ENCODE measurements around the gene CPA1. TPM values are rescaled to one million over a fixed set of nuclear protein-coding genes. Genes with fewer than 3 reads are reported as not detected.

The CPA1 gene
- total and polyA plus RNA-seq, 5 donors = 0.36 to 1.0 TPM; not detected in 3

GRCh38 chr7:130387628-130388403, 7.5 kb downstream of the CPA1 start:
- 77% methylated on average over 12 of the region's 12 CpGs for WGBS
- intact Hi-C loops (cut with DNase I) = no loop called here
- H3K27ac ChIP-seq (ENCODE audit: low read length) = no peak overlapping the region
- H3K27me3 ChIP-seq (ENCODE audit: control insufficient read depth, insufficient read depth) = no peaks in the 10 kb centered on the region
- H3K4me3 ChIP-seq (ENCODE audit: low read length) = no peak overlapping the region
- ATAC-seq = peak; percentile 28 to 62
- DNase-seq = no peak
- no peaks in the 10 kb centered on the region for H3K4me1 ChIP-seq (ENCODE audit: control insufficient read depth, insufficient read depth, low read length)
- H3K9me3 ChIP-seq (ENCODE audit: control insufficient read depth, low read length) = no peaks in the 10 kb centered on the region

- no peak overlapping the region for H3K27ac ChIP-seq (ENCODE audit: low read length)
- H3K9me3 ChIP-seq (ENCODE audit: control insufficient read depth, low read length) = no peaks in the 10 kb centered on the region
- 98% methylated on average over 2 of the region's 2 CpGs for WGBS
- H3K4me3 ChIP-seq (ENCODE audit: low read length) = no peak overlapping the region
- intact Hi-C loops (cut with DNase I) = no loop called here
- H3K27me3 ChIP-seq (ENCODE audit: control insufficient read depth, insufficient read depth) = no peaks in the 10 kb centered on the region
- ATAC-seq = no peak
- peaks cover 3% of the 10 kb centered on the region for H3K4me1 ChIP-seq (ENCODE audit: control insufficient read depth, insufficient read depth, low read length)
- DNase-seq = no peak
Observed at GRCh38 chr7:130388671-130389070, 8.4 kb downstream of the CPA1 start.

GRCh38 chr7:130390486-130390885, 10.2 kb downstream of the CPA1 start:
- H3K27ac ChIP-seq (ENCODE audit: low read length) = no peak overlapping the region
- no peaks in the 10 kb centered on the region for H3K27me3 ChIP-seq (ENCODE audit: control insufficient read depth, insufficient read depth)
- ATAC-seq = no peak
- no peaks in the 10 kb centered on the region for H3K9me3 ChIP-seq (ENCODE audit: control insufficient read depth, low read length)
- DNase-seq = no peak
- H3K4me3 ChIP-seq (ENCODE audit: low read length) = no peak overlapping the region
- WGBS = 97% methylated on average over 1 of the region's 1 CpG
- peaks cover 3% of the 10 kb centered on the region for H3K4me1 ChIP-seq (ENCODE audit: control insufficient read depth, insufficient read depth, low read length)
- intact Hi-C loops (cut with DNase I) = no loop called here

- 47% methylated on average over 5 of the region's 5 CpGs for WGBS
- H3K4me3 ChIP-seq (ENCODE audit: low read length) = no peak overlapping the region
- peaks cover 3% of the 10 kb centered on the region for H3K4me1 ChIP-seq (ENCODE audit: control insufficient read depth, insufficient read depth, low read length)
- no peak overlapping the region for H3K27ac ChIP-seq (ENCODE audit: low read length)
- H3K27me3 ChIP-seq (ENCODE audit: control insufficient read depth, insufficient read depth) = no peaks in the 10 kb centered on the region
- DNase-seq = no peak
- intact Hi-C loops (cut with DNase I) = no loop called here
- H3K9me3 ChIP-seq (ENCODE audit: control insufficient read depth, low read length) = no peaks in the 10 kb centered on the region
- ATAC-seq = peak; percentile 50 to 64
Observed at GRCh38 chr7:130393101-130393561, 12.8 kb downstream of the CPA1 start.

- Histone ChIP-seq H3K27me3 (ENCODE audit: control insufficient read depth, insufficient read depth) (no peaks in the 10 kb centered on the region), H3K9me3 (ENCODE audit: control insufficient read depth, low read length) (no peaks in the 10 kb centered on the region), H3K4me1 (ENCODE audit: control insufficient read depth, insufficient read depth, low read length) (peaks cover 3% of the 10 kb centered on the region), H3K27ac (ENCODE audit: low read length) (no peak overlapping the region), H3K4me3 (ENCODE audit: low read length) (no peak overlapping the region)
- 74% methylated on average over 10 of the region's 10 CpGs for WGBS
- DNase-seq (no peak), ATAC-seq (no peak)
- intact Hi-C loops (cut with DNase I) = no loop called here
Observed at GRCh38 chr7:130393841-130394411, 13.6 kb downstream of the CPA1 start.

- intact Hi-C loops (cut with DNase I) = no loop called here
- no peak for DNase-seq
- no peaks in the 10 kb centered on the region for H3K9me3 ChIP-seq (ENCODE audit: control insufficient read depth, low read length)
- no peaks in the 10 kb centered on the region for H3K27me3 ChIP-seq (ENCODE audit: control insufficient read depth, insufficient read depth)
- H3K4me3 ChIP-seq (ENCODE audit: low read length) = no peak overlapping the region
- WGBS = 84% methylated on average over 7 of the region's 7 CpGs
- H3K4me1 ChIP-seq (ENCODE audit: control insufficient read depth, insufficient read depth, low read length) = peaks cover 3% of the 10 kb centered on the region
- ATAC-seq = peak in 1 of 2 donors; percentile 27
- no peak overlapping the region for H3K27ac ChIP-seq (ENCODE audit: low read length)
Observed at GRCh38 chr7:130394421-130395195, 14.3 kb downstream of the CPA1 start.

- Histone ChIP-seq H3K27me3 (ENCODE audit: control insufficient read depth, insufficient read depth) (no peaks in the 10 kb centered on the region), H3K4me3 (ENCODE audit: low read length) (no peak overlapping the region), H3K27ac (ENCODE audit: low read length) (no peak overlapping the region), H3K9me3 (ENCODE audit: control insufficient read depth, low read length) (no peaks in the 10 kb centered on the region), H3K4me1 (ENCODE audit: control insufficient read depth, insufficient read depth, low read length) (peaks cover 3% of the 10 kb centered on the region)
- DNase-seq = no peak
- WGBS = 74% methylated on average over 5 of the region's 5 CpGs
- intact Hi-C loops (cut with DNase I) = no loop called here
- no peak for ATAC-seq
Observed at GRCh38 chr7:130395421-130395820, 15.1 kb downstream of the CPA1 start.

GRCh38 chr7:130396109-130396508, 15.8 kb downstream of the CPA1 start:
- 48% methylated on average over 3 of the region's 3 CpGs for WGBS
- no peaks in the 10 kb centered on the region for H3K9me3 ChIP-seq (ENCODE audit: control insufficient read depth, low read length)
- H3K27ac ChIP-seq (ENCODE audit: low read length) = no peak overlapping the region
- no peak for DNase-seq
- no peak overlapping the region for H3K4me3 ChIP-seq (ENCODE audit: low read length)
- H3K4me1 ChIP-seq (ENCODE audit: control insufficient read depth, insufficient read depth, low read length) = peaks cover 7% of the 10 kb centered on the region
- ATAC-seq = no peak
- no peaks in the 10 kb centered on the region for H3K27me3 ChIP-seq (ENCODE audit: control insufficient read depth, insufficient read depth)
- intact Hi-C loops (cut with DNase I) = no loop called here

GRCh38 chr7:130397051-130397757, 16.9 kb downstream of the CPA1 start:
- H3K27me3 ChIP-seq (ENCODE audit: control insufficient read depth, insufficient read depth) = no peaks in the 10 kb centered on the region
- ATAC-seq = no peak
- H3K4me3 ChIP-seq (ENCODE audit: low read length) = no peak overlapping the region
- no peaks in the 10 kb centered on the region for H3K9me3 ChIP-seq (ENCODE audit: control insufficient read depth, low read length)
- peaks cover 7% of the 10 kb centered on the region for H3K4me1 ChIP-seq (ENCODE audit: control insufficient read depth, insufficient read depth, low read length)
- DNase-seq = no peak
- H3K27ac ChIP-seq (ENCODE audit: low read length) = no peak overlapping the region
- intact Hi-C loops (cut with DNase I) = no loop called here
- 84% methylated on average over 7 of the region's 7 CpGs for WGBS

- no peak overlapping the region for H3K4me3 ChIP-seq (ENCODE audit: low read length)
- H3K4me1 ChIP-seq (ENCODE audit: control insufficient read depth, insufficient read depth, low read length) = peaks cover 7% of the 10 kb centered on the region
- no peaks in the 10 kb centered on the region for H3K9me3 ChIP-seq (ENCODE audit: control insufficient read depth, low read length)
- intact Hi-C loops (cut with DNase I) = no loop called here
- no peaks in the 10 kb centered on the region for H3K27me3 ChIP-seq (ENCODE audit: control insufficient read depth, insufficient read depth)
- DNase-seq (no peak), ATAC-seq (no peak)
- WGBS = 91% methylated on average over 3 of the region's 3 CpGs
- H3K27ac ChIP-seq (ENCODE audit: low read length) = no peak overlapping the region
Observed at GRCh38 chr7:130397758-130398073, 17.4 kb downstream of the CPA1 start.

Measured in right cardiac atrium (tissue), 5 donors.